HG03280 (cell line): ENCODE data around the gene BSPRY.
A peak's percentile ranks its signal among the peaks of the same experiment; 100 is the strongest.
"Not testable (repeated sequence)": the region's sequence is repeated elsewhere in the genome, so short reads cannot be mapped to it uniquely, and the experiment has no call there.

Experiments
- ATAC-seq: cut with Tn5 transposase; IDR thresholded peaks from one replicate; pipeline ENCODE4 v1.9.1; 2021; ENCODE audit warnings: mild to moderate bottlenecking, moderate library complexity; ENCODE audit not compliant: unreplicated experiment

BSPRY gene

DNA sequence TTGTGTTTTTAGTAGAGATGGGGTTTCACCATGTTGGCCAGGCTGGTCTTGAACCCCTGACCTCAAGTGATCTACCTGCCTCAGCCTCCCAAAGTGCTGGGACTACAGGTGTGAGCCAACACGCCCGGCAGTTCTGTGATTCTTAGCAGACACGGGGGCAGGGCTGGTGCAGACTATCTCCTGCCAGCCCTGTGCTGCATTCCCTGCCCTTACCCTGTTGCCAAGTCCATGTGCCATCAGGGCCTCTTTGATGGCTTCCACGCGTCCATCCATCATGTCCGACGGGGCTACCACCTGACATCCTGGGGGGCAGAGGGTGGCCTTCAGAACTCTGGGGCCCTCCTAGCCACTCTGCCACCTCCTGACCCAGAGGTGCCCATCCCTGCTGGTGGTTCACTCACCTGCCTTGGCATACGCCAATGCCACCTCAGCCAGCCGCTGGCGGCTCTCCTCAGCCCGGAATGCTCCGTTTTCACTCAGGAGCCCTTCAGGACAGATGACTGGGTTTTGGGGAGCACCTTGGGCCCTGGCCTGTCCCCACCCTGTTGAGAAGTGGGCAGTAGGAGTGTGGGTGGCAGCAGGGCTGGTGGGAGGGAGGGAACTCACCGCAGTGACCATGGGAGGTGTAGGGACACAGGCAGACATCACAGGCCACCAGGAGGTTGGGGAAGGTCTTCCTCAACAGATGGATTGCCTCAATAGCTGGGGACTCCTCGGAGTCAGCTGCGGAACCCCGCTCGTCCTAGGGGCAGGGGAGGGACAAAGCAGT, 41.0 kb downstream of the BSPRY start:
- no peak for ATAC-seq

- no peak for ATAC-seq
These were observed 42.6 kb downstream of the BSPRY start for GRCh38 chr9:113391917-113392316.

GRCh38 chr9:113393281-113393680, 43.9 kb downstream of the BSPRY start:
- no peak for ATAC-seq

DNA sequence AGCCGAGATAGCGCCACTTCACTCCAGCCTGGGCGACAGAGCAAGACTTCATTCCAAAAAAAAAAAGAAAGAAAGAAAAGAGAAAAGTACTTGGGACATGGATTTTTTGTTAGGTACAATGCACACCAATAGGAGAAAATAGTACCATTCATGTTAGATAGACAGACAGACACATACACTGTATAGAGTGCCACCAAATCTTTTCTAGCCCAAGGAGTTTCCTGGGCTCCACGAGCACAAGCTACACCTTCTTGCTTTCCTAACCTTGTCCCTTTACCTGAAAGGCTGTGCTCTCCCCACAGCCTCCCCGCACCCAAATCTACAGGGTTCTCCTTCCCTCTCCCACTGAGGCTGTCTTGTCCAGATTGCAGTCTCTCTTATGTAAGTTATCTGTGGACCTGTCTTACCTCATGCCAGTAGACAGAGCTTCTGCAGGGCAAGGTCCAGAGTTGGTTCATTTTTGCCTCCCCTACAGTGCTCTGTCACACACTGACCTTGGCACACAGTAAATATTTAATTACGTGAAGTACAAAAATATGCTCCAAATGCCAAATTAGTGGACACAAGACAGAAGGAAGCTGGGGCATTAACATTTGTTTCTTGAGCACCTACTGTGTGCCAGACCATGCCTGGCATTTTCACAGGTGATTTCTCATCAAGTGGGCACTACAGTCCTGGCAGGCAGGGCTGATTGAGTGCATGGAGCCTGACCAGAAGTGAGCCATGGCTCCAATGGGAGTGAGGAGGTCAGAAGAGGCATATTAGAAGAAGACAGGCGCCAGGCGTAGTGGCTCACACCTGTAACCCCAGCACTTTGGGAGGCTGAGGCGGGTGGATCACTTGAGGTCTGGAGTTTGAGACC, 45.9 kb downstream of the BSPRY start:
- ATAC-seq, result no peak

DNA sequence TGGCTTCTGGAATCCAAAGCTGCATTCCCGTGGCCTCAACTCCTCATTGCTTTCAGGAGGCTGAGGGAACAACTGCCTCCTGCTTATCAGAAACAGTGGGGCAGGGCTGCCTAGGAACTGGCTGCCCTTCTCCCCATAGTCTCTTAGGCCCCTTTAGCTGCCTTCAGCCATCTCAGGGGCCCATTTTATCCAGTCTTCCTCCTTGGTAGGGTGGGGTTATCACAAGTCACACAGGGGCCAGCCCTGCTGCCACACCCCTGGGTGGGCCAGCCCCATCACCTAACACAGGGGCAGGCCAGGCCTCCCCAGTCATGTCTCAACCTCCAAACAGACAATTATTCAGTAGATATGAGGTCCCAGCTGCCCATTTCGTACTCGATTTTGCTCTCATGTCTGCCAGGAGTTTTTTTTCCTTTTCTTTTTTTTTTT, 47.9 kb downstream of the BSPRY start:
- no peak for ATAC-seq

DNA sequence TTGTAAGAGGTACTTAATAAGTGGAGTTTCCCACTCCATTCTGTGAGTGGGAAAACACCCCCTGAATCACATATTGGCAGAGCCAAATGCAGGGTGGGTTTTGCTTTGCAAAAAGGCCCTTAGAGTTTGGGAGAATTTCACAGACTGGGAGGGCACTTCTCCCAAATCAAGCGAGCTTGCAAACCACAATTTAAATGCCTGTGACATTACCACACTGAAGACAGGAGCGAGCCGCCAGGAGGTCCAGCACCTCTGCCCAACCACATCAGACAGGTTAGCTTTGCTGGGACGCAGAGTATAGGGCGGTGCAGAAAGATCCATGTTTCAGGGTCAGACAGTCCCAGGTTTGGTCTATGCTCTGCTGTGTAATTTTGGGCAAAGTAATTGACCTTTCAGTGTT, 49.5 kb downstream of the BSPRY start:
- ATAC-seq, result no peak

DNA sequence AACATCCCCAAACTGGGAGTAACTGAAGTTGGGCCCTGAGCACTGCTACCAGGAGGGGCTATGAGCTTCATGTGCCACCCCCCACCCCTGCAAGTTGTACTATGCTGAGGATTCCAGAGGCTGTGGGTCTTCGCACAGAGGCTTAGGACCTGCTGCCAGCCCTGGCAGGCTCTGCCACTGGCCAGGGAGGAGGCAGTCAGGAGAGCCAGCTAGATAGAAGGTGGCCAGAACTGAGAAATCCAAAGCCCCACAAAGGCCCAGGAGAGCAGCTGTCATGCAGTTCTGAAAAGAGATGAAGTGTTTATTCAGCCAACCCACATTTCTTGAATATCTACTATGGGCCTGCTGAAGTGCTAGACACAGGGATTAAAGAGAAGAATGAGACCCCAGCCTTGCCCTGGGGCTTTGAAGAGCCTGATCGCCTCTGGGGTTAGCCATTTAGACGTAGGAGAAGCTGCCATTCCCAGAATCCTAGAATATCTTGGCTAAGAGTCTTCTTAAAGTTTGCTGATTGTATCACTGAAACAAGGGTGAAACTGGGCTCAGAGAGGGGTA, 50.4 kb downstream of the BSPRY start:
- no peak for ATAC-seq

DNA sequence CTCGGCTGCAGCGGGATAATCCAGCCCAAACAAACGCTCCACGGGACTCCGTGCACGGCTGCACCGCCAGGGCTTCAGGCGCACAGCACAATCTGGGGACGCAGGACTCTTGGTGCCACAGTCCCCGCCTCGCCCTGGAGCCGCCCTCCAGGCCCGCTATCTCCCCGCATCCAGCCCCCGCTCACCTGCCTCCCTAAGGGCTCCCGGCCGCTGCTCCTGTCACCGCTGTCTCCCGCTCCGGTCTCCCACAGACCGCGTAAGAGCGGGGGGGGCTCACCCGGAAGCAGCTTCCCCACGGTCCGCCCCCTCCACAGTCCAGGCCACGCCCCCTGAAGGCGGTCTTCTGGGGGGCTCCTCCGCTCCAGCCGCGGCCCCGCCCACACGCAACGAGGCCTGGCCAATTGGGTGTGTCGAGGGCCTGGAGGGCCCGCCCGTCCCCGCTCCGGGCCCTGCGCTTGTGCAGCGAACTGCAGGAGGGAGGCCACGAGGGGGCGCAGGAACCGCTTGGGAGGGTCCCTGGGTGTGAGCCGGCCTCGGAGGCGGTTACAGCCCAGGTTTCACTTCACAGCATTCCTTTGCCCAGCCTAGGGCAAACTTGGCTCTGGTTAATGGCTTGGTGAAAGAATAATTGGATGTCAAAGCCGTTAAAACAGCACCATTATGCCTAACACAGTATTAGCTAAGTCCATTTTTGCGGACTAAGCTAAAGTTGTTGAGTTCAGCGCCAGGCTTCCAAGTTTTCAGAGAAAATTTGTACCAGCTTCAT, 51.9 kb downstream of the BSPRY start, which contains the start of gene ALAD:
TSS of gene ALAD (minus strand) at position 258 of the 766 bp plus-strand sequence. CDS start 7,725 bp downstream, outside the sequence.
- ATAC-seq, result peak; percentile 100

DNA sequence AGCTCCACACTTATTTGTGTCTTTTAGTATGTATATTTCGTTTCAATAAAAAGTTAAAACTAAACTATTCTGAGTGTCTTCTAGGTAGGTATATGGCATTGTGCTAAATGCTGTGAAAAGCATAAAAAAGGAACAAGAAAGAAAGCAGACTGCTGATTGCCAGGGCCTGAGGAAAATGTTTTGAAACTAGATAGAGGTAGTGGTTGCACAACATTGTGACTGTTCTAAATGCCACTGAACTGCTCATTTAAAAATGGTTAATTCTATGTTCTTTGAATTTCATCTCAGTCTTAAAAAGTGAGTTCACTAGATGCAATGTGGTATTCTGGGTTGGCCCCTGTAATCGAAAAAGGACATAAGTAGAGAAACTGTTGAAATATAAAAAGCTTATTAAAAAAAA, 54.3 kb downstream of the BSPRY start:
- no peak for ATAC-seq

- not testable (repeated sequence) for ATAC-seq
These were observed 57.0 kb downstream of the BSPRY start for GRCh38 chr9:113406353-113406752.

- ATAC-seq, result peak; percentile 33
These were observed 57.7 kb downstream of the BSPRY start for GRCh38 chr9:113406873-113407511.

- no peak for ATAC-seq
These were observed 60.1 kb downstream of the BSPRY start for GRCh38 chr9:113409481-113409880.

DNA sequence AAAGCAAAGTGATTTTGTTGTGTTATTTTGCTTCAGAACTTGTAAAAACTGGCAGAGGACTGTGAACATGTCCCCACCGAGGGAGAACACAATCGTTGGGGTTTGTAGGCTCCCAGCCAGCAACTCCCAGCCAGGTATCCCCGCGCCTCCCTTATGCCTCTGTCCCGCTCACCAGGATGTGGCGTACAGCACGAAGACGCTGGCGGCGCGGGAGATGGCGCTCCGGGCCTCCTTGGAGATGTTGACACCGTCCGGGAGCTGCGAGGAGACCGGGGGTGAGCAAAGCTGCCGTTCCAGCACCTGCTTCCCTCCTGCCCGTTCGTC, 60.5 kb downstream of the BSPRY start:
- peak; percentile 6 for ATAC-seq

- peak; percentile 90 for ATAC-seq
These were observed 61.0 kb downstream of the BSPRY start, which contains the start of the genes C9orf43 and POLE3 for GRCh38 chr9:113410207-113410864. Gene C9orf43, plus strand, starts transcription at chr9:113410747. Its CDS starts 2,747 bp downstream, at chr9:113413494. Gene POLE3, minus strand, starts transcription at chr9:113410675. Its CDS starts 382 bp downstream, at chr9:113410293.

- ATAC-seq, result peak; percentile 91
These were observed 66.9 kb downstream of the BSPRY start for GRCh38 chr9:113416149-113416721.

GRCh38 chr9:113417370-113417769, 68.0 kb downstream of the BSPRY start:
- ATAC-seq, result no peak
